HCT116 (cell line): ENCODE measurements around the gene AKT3. TPM values are rescaled to one million over a fixed set of nuclear protein-coding genes. Genes with fewer than 3 reads are reported as not detected.

ENCODE experiments used
- ATAC-seq: fragments of 200-7000 bp; cut with Tn5 transposase; 2 replicates; pipeline ENCODE4 v1.9.1; 2020; ENCODE audit warnings: mild to moderate bottlenecking, moderate library complexity
- BruUV-seq: library from RNA; stranded (reverse); fragments of 400-500 nt; replicated peaks from 2 replicates; lab custom pipeline; 2021; lab: Mats Ljungman, UMichigan
- CTCF ChIA-PET: fragments of 300-600 bp; sonication (Branson Sonifier 250); formaldehyde crosslinking; loops from one replicate; lab custom pipeline; 2021; ENCODE audit warnings: antibody characterized with exemption; lab: Charles Lee
- POLR2A ChIA-PET: fragments of 300-600, 350-600 bp; sonication (Branson Sonifier 250); formaldehyde crosslinking; loops from one replicate; lab custom pipeline; 2021; ENCODE audit warnings: antibody characterized with exemption; lab: Charles Lee
- RAD21 ChIA-PET, 2 experiments: fragments of 300-600 bp; sonication (Branson Sonifier 250); formaldehyde crosslinking; loops; one replicate each; lab custom pipeline; 2023; ENCODE audit warnings: low total read pairs in 2 of 2; ENCODE audit not compliant: uncharacterized antibody in 2 of 2, unreplicated experiment in 2 of 2, low non-redundant PET in 1 of 2; lab: Charles Lee
- DNase-seq: peaks from one replicate; pipeline ENCODE4 v3.0.0-alpha.2; 2010; ENCODE audit warnings: low read depth, low spot score
- H2AFZ ChIP-seq: fragments of 200-600 bp; shearing (Covaris generic), sonication (generic); 2 replicates; pipeline ENCODE4 v1.6.1; 2017; ENCODE audit warnings: low read depth, mixed run types, mixed read lengths, antibody characterized with exemption, low read length; ENCODE audit not compliant: poor library complexity, severe bottlenecking
- H3K27ac ChIP-seq: 2 replicates; pipeline ENCODE4 v1.5.1; 2012; ENCODE audit warnings: low read depth, low read length
- H3K27me3 ChIP-seq: fragments of 200-600 bp; sonication (generic); 2 replicates; pipeline ENCODE4 v1.6.1; 2016; ENCODE audit warnings: mixed run types, low read length, mixed read lengths; ENCODE audit not compliant: insufficient read depth
- H3K36me3 ChIP-seq, 2 experiments: fragments of 200-500 bp in 1 of 2; fragments of 200-600 bp in 1 of 2; sonication (Bioruptor generic) in 1 of 2; sonication (generic) in 1 of 2; 2 replicates each; pipeline versions ENCODE4 v1.5.1 to v1.6.1; 2014 to 2016; ENCODE audit warnings: low read length in 2 of 2, inconsistent platforms in 1 of 2, mixed read lengths in 1 of 2, mixed run types in 1 of 2; ENCODE audit not compliant: insufficient read depth in 2 of 2, control insufficient read depth in 1 of 2
- H3K4me1 ChIP-seq, 2 experiments: fragments of 200-600 bp in 1 of 2; sonication (generic) in 1 of 2; 2 replicates each; pipeline versions ENCODE4 v1.5.1 to v1.6.1; 2012 to 2017; ENCODE audit warnings: low read length in 2 of 2, inconsistent platforms in 1 of 2, mild to moderate bottlenecking in 1 of 2, mixed read lengths in 1 of 2, mixed run types in 1 of 2, moderate library complexity in 1 of 2; ENCODE audit not compliant: insufficient read depth in 2 of 2, control insufficient read depth in 1 of 2
- H3K4me2 ChIP-seq: fragments of 200-600 bp; sonication (generic); 2 replicates; pipeline ENCODE4 v1.6.1; 2017; ENCODE audit warnings: mixed run types, low read length, mixed read lengths
- H3K4me3 ChIP-seq, 2 experiments: fragments of 200-600 bp in 1 of 2; sonication (generic) in 1 of 2; replicated peaks in 1 of 2; 2 replicates each; pipeline ENCODE4 v1.5.1; 2011 to 2016; ENCODE audit warnings: low read length in 2 of 2, control low read depth in 1 of 2, low read depth in 1 of 2, mild to moderate bottlenecking in 1 of 2, mixed read lengths in 1 of 2, mixed run types in 1 of 2
- H3K79me2 ChIP-seq: fragments of 200-600 bp; sonication (generic); 2 replicates; pipeline ENCODE4 v1.6.1; 2017; ENCODE audit warnings: mild to moderate bottlenecking, mixed run types, low read length, moderate library complexity, mixed read lengths; ENCODE audit not compliant: insufficient read depth
- H3K9ac ChIP-seq: fragments of 200-600 bp; sonication (generic); 2 replicates; pipeline ENCODE4 v1.6.1; 2016; ENCODE audit warnings: low read length, mixed read lengths
- H3K9me2 ChIP-seq: fragments of 200-600 bp; sonication (generic), shearing (Covaris generic); 2 replicates; pipeline ENCODE4 v1.6.1; 2017; ENCODE audit warnings: mixed run types, mild to moderate bottlenecking, moderate library complexity; ENCODE audit not compliant: insufficient read depth
- H3K9me3 ChIP-seq, 2 experiments: fragments of 200-500 bp in 1 of 2; fragments of 200-600 bp in 1 of 2; sonication (Bioruptor generic) in 1 of 2; sonication (generic) in 1 of 2; 2 replicates each; pipeline ENCODE4 v1.6.1; 2014 to 2017; ENCODE audit warnings: low read length in 2 of 2, mixed read lengths in 2 of 2, inconsistent platforms in 1 of 2, low read depth in 1 of 2, mild to moderate bottlenecking in 1 of 2, mixed run types in 1 of 2, moderate library complexity in 1 of 2; ENCODE audit not compliant: control insufficient read depth in 1 of 2, insufficient read depth in 1 of 2
- H4K20me1 ChIP-seq: fragments of 200-600 bp; sonication (generic), shearing (Covaris generic); 2 replicates; pipeline ENCODE4 v1.6.1; 2017; ENCODE audit warnings: mixed run types, mild to moderate bottlenecking, moderate library complexity; ENCODE audit not compliant: insufficient read depth
- CBX3 ChIP-seq: IDR thresholded peaks from 2 replicates; pipeline ENCODE4 v1.6.1; 2012; ENCODE audit warnings: low read depth
- CEBPB ChIP-seq: IDR thresholded peaks from 2 replicates; pipeline ENCODE4 v1.6.1; 2012; ENCODE audit warnings: low read depth
- EGR1 ChIP-seq: IDR thresholded peaks from 2 replicates; pipeline ENCODE4 v1.6.1; 2012; ENCODE audit warnings: low read depth
- EZH2 ChIP-seq: fragments of 200-600 bp; sonication (generic); IDR thresholded peaks from 2 replicates; pipeline ENCODE4 v1.6.1; 2017; ENCODE audit warnings: antibody characterized with exemption, mixed run types
- EZH2phosphoT487 ChIP-seq: fragments of 200-600 bp; IDR thresholded peaks from 2 replicates; pipeline ENCODE4 v1.6.1; 2018; ENCODE audit warnings: antibody characterized with exemption, borderline replicate concordance
- FOSL1 ChIP-seq: IDR thresholded peaks from 2 replicates; pipeline ENCODE4 v1.6.1; 2012; ENCODE audit warnings: low read depth
- JUND ChIP-seq: IDR thresholded peaks from 2 replicates; pipeline ENCODE4 v1.6.1; 2012
- MAX ChIP-seq: IDR thresholded peaks from 2 replicates; pipeline ENCODE4 v1.6.1; 2012
- POLR2A ChIP-seq: IDR thresholded peaks from 2 replicates; pipeline ENCODE4 v1.7.0; 2011; ENCODE audit warnings: borderline replicate concordance; ENCODE audit not compliant: insufficient read depth, insufficient read length; ENCODE audit errors: extremely low read depth
- SIN3A ChIP-seq: IDR thresholded peaks from 2 replicates; pipeline ENCODE4 v1.6.1; 2012; ENCODE audit warnings: low read depth
- SP1 ChIP-seq: IDR thresholded peaks from 2 replicates; pipeline ENCODE4 v1.6.1; 2012; ENCODE audit warnings: low read depth
- TCF7L2 ChIP-seq: IDR thresholded peaks from 2 replicates; pipeline ENCODE4 v1.7.0; 2011; ENCODE audit warnings: borderline replicate concordance, inconsistent platforms; ENCODE audit not compliant: insufficient read depth, insufficient read length; ENCODE audit errors: extremely low read depth
- YY1 ChIP-seq: IDR thresholded peaks from 2 replicates; pipeline ENCODE4 v1.6.1; 2011; ENCODE audit warnings: low read length, low read depth, moderate library complexity, mild to moderate bottlenecking; ENCODE audit not compliant: insufficient replicate concordance; ENCODE audit errors: extremely low read depth
- ZBTB33 ChIP-seq: IDR thresholded peaks from 2 replicates; pipeline ENCODE4 v1.6.1; 2011; ENCODE audit warnings: mild to moderate bottlenecking, low read length, moderate library complexity; ENCODE audit not compliant: insufficient replicate concordance; ENCODE audit errors: extremely low read depth
- intact Hi-C: fragments of 100-400 bp; cut with micrococcal nuclease; formaldehyde crosslinking; loops from 2 replicates; pipeline ENCODE4 v1.10.0; 2022
- total RNA-seq: library from RNA; stranded (reverse); gene quantifications from one replicate; pipeline ENCODE4 v1.2.1, GENCODE V29; 2021; ENCODE audit not compliant: unreplicated experiment

AKT3 gene
- total RNA-seq, 1 experiment from 2014 or later: 0.49 TPM

GRCh38 chr1:243441601-243442000 is 408.4 kb downstream of the AKT3 start:
- no peaks in the 10 kb centered on the region for H3K79me2 ChIP-seq
- H3K4me2 ChIP-seq: no peak overlapping the region
- POLR2A ChIA-PET: no interaction called here
- no peak overlapping the region for H3K4me3 ChIP-seq
- H3K27me3 ChIP-seq: no peaks in the 10 kb centered on the region
- no peak overlapping the region for H2AFZ ChIP-seq
- no peak overlapping the region for H3K27ac ChIP-seq
- no peaks in the 10 kb centered on the region for H3K9me2 ChIP-seq
- no peaks in the 10 kb centered on the region for H3K4me1 ChIP-seq
- RAD21 ChIA-PET: no interaction called here
- CTCF ChIA-PET: no interaction called here
- no peaks in the 10 kb centered on the region for H3K9me3 ChIP-seq
- TF ChIP-seq EZH2 (no peak), POLR2A (no peak), CBX3 (no peak), TCF7L2 (no peak), EZH2phosphoT487 (no peak), SIN3A (no peak), FOSL1 (no peak), SP1 (no peak), YY1 (no peak), EGR1 (no peak), ZBTB33 (no peak), JUND (no peak), MAX (no peak), CEBPB (no peak)
- H3K9ac ChIP-seq: no peak overlapping the region
- H4K20me1 ChIP-seq: no peaks in the 10 kb centered on the region
- no peak for ATAC-seq
- H3K36me3 ChIP-seq: no peaks in the 10 kb centered on the region
- intact Hi-C loops: no loop called here
- no TSS peak for BruUV-seq
- no peak for DNase-seq
